ENCODE results near the gene TRPC4AP.
"Not testable (repeated sequence)": the region's sequence is repeated elsewhere in the genome, so short reads cannot be mapped to it uniquely, and the experiment has no call there.

TRPC4AP gene

GRCh38 chr20:35085477-35086225 lies 7.0 kb downstream of the TRPC4AP start:
- Mint-ChIP-seq H3K4me1 (ENCODE audit: low read depth) (peaks cover 60% of the 10 kb centered on the region), H3K9me3 (no peaks in the 10 kb centered on the region), H3K36me3 (ENCODE audit: low read depth) (peaks cover 12% of the 10 kb centered on the region), H3K4me3 (no peak overlapping the region), H3K27me3 (no peaks in the 10 kb centered on the region), H3K27ac (no peak overlapping the region)

GRCh38 chr20:35084998-35085397 lies 7.6 kb downstream of the TRPC4AP start:
- H3K27me3 Mint-ChIP-seq = no peaks in the 10 kb centered on the region
- no peak overlapping the region for H3K27ac Mint-ChIP-seq
- peaks cover 57% of the 10 kb centered on the region for H3K4me1 Mint-ChIP-seq (ENCODE audit: low read depth)
- H3K36me3 Mint-ChIP-seq (ENCODE audit: low read depth) = peaks cover 12% of the 10 kb centered on the region
- H3K4me3 Mint-ChIP-seq = no peak overlapping the region
- no peaks in the 10 kb centered on the region for H3K9me3 Mint-ChIP-seq

DNA sequence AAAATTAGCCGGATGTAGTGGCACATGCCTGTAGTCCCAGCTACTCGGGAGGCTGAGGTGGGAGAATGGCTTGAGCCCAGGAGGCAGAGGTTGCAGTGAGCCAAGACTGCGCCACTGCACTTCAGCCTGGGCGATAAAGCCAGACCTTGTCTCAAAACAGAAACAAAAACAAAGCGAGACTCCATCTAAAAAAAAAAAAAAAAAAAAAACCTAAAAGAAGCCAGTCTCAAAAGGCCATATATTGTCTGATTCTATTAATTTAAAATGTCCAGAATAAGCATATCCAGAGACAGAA lies 12.3 kb downstream of the TRPC4AP start:
- H3K9me3 Mint-ChIP-seq, H3K27me3 Mint-ChIP-seq, H3K27ac Mint-ChIP-seq, H3K4me3 Mint-ChIP-seq: not testable (repeated sequence)
- peaks cover 25% of the 10 kb centered on the region for H3K36me3 Mint-ChIP-seq (ENCODE audit: low read depth)
- peaks cover 40% of the 10 kb centered on the region for H3K4me1 Mint-ChIP-seq (ENCODE audit: low read depth)

DNA sequence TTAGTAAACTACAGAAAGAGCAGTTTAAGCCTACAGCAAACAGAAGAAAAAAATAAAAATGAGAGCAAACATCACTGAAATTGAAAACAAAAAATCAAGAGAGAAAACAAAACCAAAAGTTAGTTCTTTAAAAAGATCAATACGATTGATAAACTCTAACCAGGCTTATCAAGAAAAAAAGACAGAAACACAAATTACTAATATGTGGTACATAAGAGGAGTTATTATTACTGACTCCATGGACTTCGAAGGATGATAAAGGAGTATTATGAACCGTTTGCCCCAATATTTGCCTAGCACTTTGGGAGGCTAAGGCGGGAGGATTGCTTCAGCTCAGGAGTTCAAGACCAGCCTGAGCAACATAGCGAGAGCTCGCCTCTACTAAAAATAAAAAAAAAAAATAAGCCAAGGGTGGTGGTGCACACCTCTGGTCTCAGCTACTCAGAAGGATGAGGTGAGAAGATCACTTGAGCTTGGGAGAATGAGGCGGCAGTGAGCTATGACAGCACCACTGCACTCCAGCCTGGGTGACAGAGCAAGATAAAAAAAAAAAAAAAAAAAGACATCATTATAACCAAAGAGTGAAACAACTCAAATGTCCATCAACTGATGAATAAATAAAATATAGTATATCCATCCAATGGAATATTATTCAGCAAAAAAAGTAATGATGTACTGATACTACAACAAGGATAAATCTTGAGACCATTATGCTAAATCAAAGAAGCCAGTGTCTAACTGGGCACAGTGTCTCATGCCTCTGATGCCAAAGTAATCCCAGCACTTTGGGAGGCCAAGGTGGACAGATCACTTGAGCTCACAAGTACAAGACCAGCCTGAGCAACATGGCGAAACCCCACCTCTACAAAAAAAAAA lies 12.9 kb downstream of the TRPC4AP start:
- Mint-ChIP-seq H3K36me3 (ENCODE audit: low read depth) (peaks cover 30% of the 10 kb centered on the region), H3K9me3 (no peaks in the 10 kb centered on the region), H3K4me1 (ENCODE audit: low read depth) (peaks cover 34% of the 10 kb centered on the region), H3K27ac (no peak overlapping the region), H3K4me3 (no peak overlapping the region), H3K27me3 (no peaks in the 10 kb centered on the region)

DNA sequence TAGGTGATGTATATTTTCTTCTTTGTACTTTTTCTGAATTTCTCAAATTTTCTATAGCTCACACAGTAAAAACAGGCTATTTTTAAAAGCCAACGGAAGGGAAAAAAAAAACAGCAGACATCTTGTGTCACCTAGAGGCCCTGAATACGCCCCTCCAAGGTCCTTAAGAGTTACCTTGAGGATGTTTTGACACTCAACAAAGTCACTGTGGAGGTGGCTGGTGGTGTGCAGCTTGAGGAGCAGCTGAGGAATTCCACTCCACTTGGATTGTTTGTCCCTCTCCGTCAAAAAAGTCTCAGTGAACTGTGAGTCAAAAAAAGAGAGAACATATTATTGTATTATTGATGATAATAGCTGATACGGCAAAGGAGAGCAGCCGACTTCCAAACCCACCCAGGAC lies 14.7 kb downstream of the TRPC4AP start:
- Mint-ChIP-seq H3K4me3 (no peak overlapping the region), H3K9me3 (no peaks in the 10 kb centered on the region), H3K36me3 (ENCODE audit: low read depth) (peaks cover 47% of the 10 kb centered on the region), H3K27me3 (no peaks in the 10 kb centered on the region), H3K4me1 (ENCODE audit: low read depth) (peaks cover 27% of the 10 kb centered on the region), H3K27ac (no peak overlapping the region)

DNA sequence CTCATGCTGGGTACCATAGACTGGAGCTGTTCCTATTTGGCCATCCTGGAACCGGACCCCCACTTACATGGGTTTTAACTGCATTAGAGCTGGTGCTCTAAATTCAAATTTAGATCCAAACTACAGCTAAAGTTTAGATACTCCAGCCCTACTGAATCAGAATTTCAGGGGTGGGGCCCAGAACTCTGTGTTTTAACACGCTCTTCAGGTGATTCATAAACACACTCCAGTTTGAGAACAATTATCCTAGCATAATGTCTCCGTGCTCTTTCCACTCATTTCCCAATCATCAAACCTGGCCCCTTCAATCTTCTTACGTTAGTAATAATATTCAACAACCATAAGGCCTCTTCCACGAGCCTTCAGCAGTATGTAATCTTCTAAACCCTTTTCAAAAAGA lies 15.3 kb downstream of the TRPC4AP start:
- no peaks in the 10 kb centered on the region for H3K27me3 Mint-ChIP-seq
- H3K36me3 Mint-ChIP-seq (ENCODE audit: low read depth) = peaks cover 53% of the 10 kb centered on the region
- H3K4me1 Mint-ChIP-seq (ENCODE audit: low read depth) = peaks cover 24% of the 10 kb centered on the region
- no peaks in the 10 kb centered on the region for H3K9me3 Mint-ChIP-seq
- H3K27ac Mint-ChIP-seq = no peak overlapping the region
- no peak overlapping the region for H3K4me3 Mint-ChIP-seq

GRCh38 chr20:35071436-35072153 lies 21.0 kb downstream of the TRPC4AP start:
- H3K4me3 Mint-ChIP-seq, H3K27me3 Mint-ChIP-seq, H3K27ac Mint-ChIP-seq, H3K9me3 Mint-ChIP-seq: not testable (repeated sequence)
- peaks cover 73% of the 10 kb centered on the region for H3K36me3 Mint-ChIP-seq (ENCODE audit: low read depth)
- peaks cover 33% of the 10 kb centered on the region for H3K4me1 Mint-ChIP-seq (ENCODE audit: low read depth)

DNA sequence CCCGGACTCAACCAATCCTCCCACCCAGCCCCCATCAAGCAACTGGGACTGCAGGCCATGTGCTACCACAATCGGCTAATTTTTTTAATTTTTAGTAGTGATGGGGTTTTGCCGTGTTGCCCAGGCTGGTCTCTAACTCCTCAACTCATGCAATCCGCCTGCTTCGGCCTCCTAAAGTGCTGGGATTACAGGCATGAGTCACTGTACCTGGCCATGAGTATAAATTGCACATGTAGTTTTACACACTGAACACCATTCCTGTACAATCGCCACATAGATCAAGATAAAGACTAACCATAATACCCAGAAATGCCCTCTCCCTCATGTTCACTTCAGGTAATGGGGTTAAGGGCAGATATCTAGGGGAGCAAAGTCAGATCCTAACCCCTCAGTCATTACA lies 26.4 kb downstream of the TRPC4AP start:
- Mint-ChIP-seq H3K27ac (no peak overlapping the region), H3K36me3 (ENCODE audit: low read depth) (peaks cover 55% of the 10 kb centered on the region), H3K27me3 (no peaks in the 10 kb centered on the region), H3K4me1 (ENCODE audit: low read depth) (peaks cover 65% of the 10 kb centered on the region), H3K4me3 (no peak overlapping the region), H3K9me3 (no peaks in the 10 kb centered on the region)

DNA sequence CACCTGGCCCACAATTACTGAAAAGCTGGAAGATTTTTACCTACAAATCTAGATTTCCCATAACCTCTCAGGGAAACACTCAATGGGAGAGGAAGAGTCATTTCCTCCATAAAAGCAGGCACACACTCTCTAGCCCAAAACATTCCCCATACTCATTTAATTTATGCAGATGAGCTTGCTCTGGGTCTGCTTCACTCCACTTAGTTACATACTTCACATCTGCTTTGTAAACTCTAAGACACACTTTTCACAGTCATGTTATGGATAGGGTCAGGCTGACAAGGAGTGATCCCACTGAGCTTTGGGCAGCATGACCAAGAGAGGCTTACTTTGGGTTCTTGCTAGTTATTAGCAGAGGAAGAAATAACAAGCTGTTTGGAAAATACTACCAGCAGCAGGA lies 27.4 kb downstream of the TRPC4AP start:
- no peak overlapping the region for H3K4me3 Mint-ChIP-seq
- peak overlapping the region; percentile 29 for H3K27ac Mint-ChIP-seq
- peaks cover 59% of the 10 kb centered on the region for H3K4me1 Mint-ChIP-seq (ENCODE audit: low read depth)
- H3K36me3 Mint-ChIP-seq (ENCODE audit: low read depth) = peaks cover 55% of the 10 kb centered on the region
- H3K27me3 Mint-ChIP-seq = no peaks in the 10 kb centered on the region
- H3K9me3 Mint-ChIP-seq = no peaks in the 10 kb centered on the region

GRCh38 chr20:35063168-35063567 lies 29.4 kb downstream of the TRPC4AP start:
- no peak overlapping the region for H3K4me3 Mint-ChIP-seq
- H3K27me3 Mint-ChIP-seq = no peaks in the 10 kb centered on the region
- H3K36me3 Mint-ChIP-seq (ENCODE audit: low read depth) = peaks cover 63% of the 10 kb centered on the region
- H3K4me1 Mint-ChIP-seq (ENCODE audit: low read depth) = peaks cover 50% of the 10 kb centered on the region
- H3K9me3 Mint-ChIP-seq = no peaks in the 10 kb centered on the region
- peak overlapping the region; percentile 15 for H3K27ac Mint-ChIP-seq

GRCh38 chr20:35062478-35062877 lies 30.1 kb downstream of the TRPC4AP start:
- Mint-ChIP-seq H3K36me3 (ENCODE audit: low read depth) (peaks cover 56% of the 10 kb centered on the region), H3K27me3 (no peaks in the 10 kb centered on the region), H3K27ac (no peak overlapping the region), H3K9me3 (no peaks in the 10 kb centered on the region), H3K4me1 (ENCODE audit: low read depth) (peaks cover 43% of the 10 kb centered on the region), H3K4me3 (no peak overlapping the region)

GRCh38 chr20:35060168-35060567 lies 32.4 kb downstream of the TRPC4AP start:
- H3K4me3 Mint-ChIP-seq = no peak overlapping the region
- no peaks in the 10 kb centered on the region for H3K27me3 Mint-ChIP-seq
- peaks cover 42% of the 10 kb centered on the region for H3K4me1 Mint-ChIP-seq (ENCODE audit: low read depth)
- no peaks in the 10 kb centered on the region for H3K9me3 Mint-ChIP-seq
- no peak overlapping the region for H3K27ac Mint-ChIP-seq
- H3K36me3 Mint-ChIP-seq (ENCODE audit: low read depth) = peaks cover 55% of the 10 kb centered on the region

DNA sequence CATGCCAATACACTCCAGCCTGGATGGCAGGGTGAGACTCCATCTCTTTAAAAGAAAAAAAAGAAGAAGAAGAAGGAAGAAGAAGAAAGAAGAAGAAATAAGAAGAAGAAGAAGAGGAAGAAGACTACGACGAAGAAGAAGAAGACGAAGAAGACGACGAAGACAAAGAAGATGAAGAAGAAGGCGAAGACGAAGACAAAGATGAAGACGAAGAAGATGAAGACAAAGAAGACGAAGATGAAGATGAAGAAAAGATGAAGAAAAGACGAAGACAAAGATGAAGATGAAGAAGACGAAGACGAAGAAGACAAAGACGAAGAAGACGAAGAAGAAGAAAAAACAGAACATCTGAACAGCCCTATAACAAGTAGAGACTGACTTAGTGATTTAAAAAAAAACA lies 33.0 kb downstream of the TRPC4AP start:
- H3K27me3 Mint-ChIP-seq = no peaks in the 10 kb centered on the region
- H3K4me3 Mint-ChIP-seq = no peak overlapping the region
- H3K27ac Mint-ChIP-seq = no peak overlapping the region
- no peaks in the 10 kb centered on the region for H3K9me3 Mint-ChIP-seq
- peaks cover 43% of the 10 kb centered on the region for H3K4me1 Mint-ChIP-seq (ENCODE audit: low read depth)
- H3K36me3 Mint-ChIP-seq (ENCODE audit: low read depth) = peaks cover 58% of the 10 kb centered on the region

GRCh38 chr20:35059110-35059509 lies 33.5 kb downstream of the TRPC4AP start:
- Mint-ChIP-seq H3K27me3 (no peaks in the 10 kb centered on the region), H3K27ac (no peak overlapping the region), H3K9me3 (no peaks in the 10 kb centered on the region), H3K4me1 (ENCODE audit: low read depth) (peaks cover 43% of the 10 kb centered on the region), H3K4me3 (no peak overlapping the region), H3K36me3 (ENCODE audit: low read depth) (peaks cover 63% of the 10 kb centered on the region)

Measured in stimulated activated naive CD8-positive, alpha-beta T cell treated with anti-CD3 and anti-CD28 coated beads, Interleukin-15, Interleukin-2, amounts not matched to agents 100 ng/mL and 50 ng/mL, for 24 hours (primary cell).